ENCODE data around the gene FLNB.
A peak's percentile ranks its signal among the peaks of the same experiment; 100 is the strongest.

FLNB gene

GRCh38 chr3:58039601-58040000, 31.4 kb downstream of the FLNB start:
- H3K27ac ChIP-seq = peak overlapping the region; percentile 68
- DNase-seq (ENCODE audit: low spot score) = no peak
- POLR2A ChIA-PET (ENCODE audit: low non-redundant PET) = no interaction called here

GRCh38 chr3:58041182-58041825, 33.1 kb downstream of the FLNB start:
- no peak for DNase-seq (ENCODE audit: low spot score)
- POLR2A ChIA-PET (ENCODE audit: low non-redundant PET) = no interaction called here
- TF ChIP-seq CTCF (conservative IDR thresholded peaks at IDR 0.05; ENCODE audit: low read depth) = no peak
- CTCF ChIA-PET = interaction anchor here (0.7 kb wide), 1 partner anchor 9 kb away, joined by 3 read pairs; no protein-coding TSS in a partner anchor
- H3K27ac ChIP-seq = peak overlapping the region; percentile 68

More at GRCh38 chr3:58039601-58040000, 31.4 kb downstream of the FLNB start:
- CTCF ChIA-PET = no interaction called here
- no peak for TF ChIP-seq CTCF (conservative IDR thresholded peaks at IDR 0.05; ENCODE audit: low read depth)

DNA sequence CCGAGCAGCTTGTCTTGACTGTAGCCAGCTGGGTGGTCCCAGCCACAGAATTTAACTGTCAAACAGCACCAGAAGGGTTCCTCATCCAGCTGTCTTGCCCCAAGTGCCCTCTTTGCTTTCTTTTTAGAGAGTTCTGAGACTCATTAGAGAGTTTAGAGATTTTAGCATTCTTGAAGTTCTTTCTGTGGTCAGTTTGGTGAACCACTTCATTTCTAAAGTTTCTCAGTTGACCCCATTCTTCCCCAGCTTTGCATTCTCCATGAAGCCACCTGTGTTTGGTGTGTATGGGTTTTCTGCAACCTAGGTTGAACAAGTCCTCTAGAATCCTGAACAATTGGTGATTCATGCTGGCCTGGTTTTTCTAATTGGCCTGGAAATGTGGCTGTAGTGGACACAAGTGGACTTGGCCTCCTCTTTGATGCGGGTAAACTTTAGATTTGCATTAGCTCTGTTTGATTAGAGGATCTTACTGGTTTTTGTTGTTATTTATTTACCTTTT, 33.7 kb downstream of the FLNB start:
- TF ChIP-seq CTCF (conservative IDR thresholded peaks at IDR 0.05; ENCODE audit: low read depth) = no peak
- CTCF ChIA-PET = interaction anchor here (0.6 to 0.7 kb wide), 2 partner anchors 9 to 13 kb away, joined by 3 read pairs; no protein-coding TSS in a partner anchor
- H3K27ac ChIP-seq = peak overlapping the region; percentile 68
- POLR2A ChIA-PET (ENCODE audit: low non-redundant PET) = interaction anchor here (0.6 kb wide), 1 partner anchor 22 kb away, joined by 4 read pairs; no protein-coding TSS in a partner anchor
- no peak for DNase-seq (ENCODE audit: low spot score)

DNA sequence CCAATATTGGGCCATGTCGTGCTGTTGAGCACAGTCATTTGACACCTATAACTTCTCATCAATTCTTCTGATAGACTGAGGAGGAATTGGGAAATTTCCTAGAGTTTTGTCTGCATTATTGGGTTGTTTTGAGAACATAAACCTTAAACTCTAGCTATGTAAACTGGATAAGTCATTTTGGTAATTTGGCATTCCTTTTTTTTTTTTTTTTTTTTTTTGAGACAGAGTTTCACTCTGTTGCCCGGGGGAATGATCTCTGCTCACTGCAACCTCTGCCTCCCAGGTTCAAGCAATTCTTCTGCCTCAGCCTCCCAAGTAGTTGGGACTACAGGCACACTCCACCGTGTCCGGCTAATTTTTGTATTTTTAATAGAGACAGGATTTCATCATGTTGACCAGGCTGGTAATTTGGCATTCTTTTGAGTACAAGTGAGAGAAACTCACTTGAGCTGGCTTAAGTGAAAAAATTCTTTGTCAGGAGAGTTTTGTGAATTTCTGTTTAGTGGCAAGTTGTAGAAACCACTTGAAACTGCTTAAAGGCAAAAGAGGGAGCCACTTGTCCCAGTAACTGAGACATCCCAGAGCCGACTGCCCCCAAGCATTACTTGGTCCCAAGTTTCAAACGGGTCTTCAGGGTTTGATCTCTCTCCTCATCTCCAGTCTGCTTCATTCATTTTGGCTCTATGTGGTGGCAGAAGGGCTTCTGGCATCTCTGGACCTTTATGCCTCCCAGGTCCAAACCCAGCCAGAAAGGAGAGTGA, 34.9 kb downstream of the FLNB start:
- peak overlapping the region; percentile 70 for H3K27ac ChIP-seq
- POLR2A ChIA-PET (ENCODE audit: low non-redundant PET) = no interaction called here
- CTCF ChIA-PET = no interaction called here
- DNase-seq (ENCODE audit: low spot score) = no peak
- TF ChIP-seq CTCF (conservative IDR thresholded peaks at IDR 0.05; ENCODE audit: low read depth) = no peak

DNA sequence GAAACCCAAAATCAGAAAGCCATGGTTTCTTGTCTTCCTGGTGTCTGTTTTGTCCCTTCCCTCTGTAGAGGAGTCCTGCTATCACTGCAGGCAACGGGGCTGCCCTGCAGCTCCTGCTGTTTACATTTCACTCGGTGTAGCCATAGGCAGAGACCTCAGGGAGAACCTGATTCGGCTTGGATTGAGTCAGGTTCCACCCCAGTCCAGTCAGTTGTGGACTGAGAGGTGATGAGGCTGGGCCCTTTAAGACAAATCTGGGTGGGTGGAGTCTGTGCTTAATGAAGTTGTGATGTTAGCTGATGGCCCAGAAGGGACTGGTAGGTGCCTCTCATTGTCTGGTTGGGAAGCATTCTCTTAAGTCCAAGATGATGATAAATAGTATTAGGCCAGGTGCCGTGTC, 35.7 kb downstream of the FLNB start:
- TF ChIP-seq CTCF (conservative IDR thresholded peaks at IDR 0.05; ENCODE audit: low read depth) = no peak
- H3K27ac ChIP-seq = peak overlapping the region; percentile 70
- DNase-seq (ENCODE audit: low spot score) = no peak
- CTCF ChIA-PET = no interaction called here
- POLR2A ChIA-PET (ENCODE audit: low non-redundant PET) = no interaction called here

DNA sequence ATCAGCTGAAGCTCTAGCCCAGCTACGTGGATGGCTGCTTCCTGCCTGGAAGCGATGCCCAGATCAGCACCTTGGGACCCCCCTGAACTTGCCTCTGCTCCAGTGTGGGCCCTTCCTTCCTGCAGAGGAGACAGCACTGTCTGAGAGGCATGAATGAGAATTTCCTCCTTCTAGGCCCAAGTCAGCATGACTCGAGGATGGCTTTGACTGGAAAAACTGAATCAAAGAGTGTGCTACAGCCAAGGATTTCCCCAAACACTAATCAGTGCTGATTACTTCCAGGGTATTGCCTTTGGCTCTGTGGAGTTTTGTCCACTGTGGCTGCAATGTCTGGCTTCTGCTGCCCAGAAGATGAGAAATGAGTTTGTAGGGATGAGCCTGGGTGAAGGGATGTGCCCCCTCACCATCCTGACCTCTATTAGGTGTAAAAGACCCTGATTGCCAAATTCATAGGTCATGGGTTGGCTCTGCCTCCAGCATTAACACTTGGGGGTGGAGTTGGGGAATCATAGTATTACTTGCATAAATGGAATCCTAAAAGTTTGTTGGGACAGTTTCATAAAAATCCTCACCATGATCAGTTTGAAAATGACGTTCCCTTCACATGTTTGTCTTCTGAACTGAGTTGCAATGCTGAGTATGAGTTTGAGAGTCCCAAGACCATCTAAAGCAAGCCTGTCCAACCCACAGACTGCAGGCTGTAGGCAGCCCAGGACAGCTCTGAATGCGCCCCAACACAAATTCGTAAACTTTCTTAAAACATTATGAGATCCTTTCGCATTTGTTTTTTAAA, 36.7 kb downstream of the FLNB start:
- DNase-seq (ENCODE audit: low spot score) = no peak
- ChIA-PET CTCF (no interaction called here), POLR2A (ENCODE audit: low non-redundant PET) (no interaction called here)
- no peak for TF ChIP-seq CTCF (conservative IDR thresholded peaks at IDR 0.05; ENCODE audit: low read depth)
- H3K27ac ChIP-seq = peak overlapping the region; percentile 70
